Trophoblast cell (in vitro differentiated cells and primary cell): Measurements from ENCODE around the gene PRKN.

ENCODE experiments used
- DNase-seq, 2 donors: peaks; one replicate each; pipeline ENCODE4 v3.0.0-alpha.2; 2016
- H2AFZ ChIP-seq: 2 replicates; pipeline ENCODE4 v1.6.1; 2013; ENCODE audit warnings: low read length, moderate library complexity, mild to moderate bottlenecking; ENCODE audit not compliant: insufficient read depth, poor library complexity
- H2AK5ac ChIP-seq: 2 replicates; pipeline ENCODE4 v1.6.1; 2013; ENCODE audit warnings: mild to moderate bottlenecking, low read length
- H2BK120ac ChIP-seq: 2 replicates; pipeline ENCODE4 v1.6.1; 2013; ENCODE audit warnings: low read length, mild to moderate bottlenecking, moderate library complexity; ENCODE audit not compliant: insufficient read depth, poor library complexity
- H2BK12ac ChIP-seq: 2 replicates; pipeline ENCODE4 v1.6.1; 2013; ENCODE audit warnings: mild to moderate bottlenecking, low read length, moderate library complexity
- H2BK5ac ChIP-seq: 2 replicates; pipeline ENCODE4 v1.6.1; 2013; ENCODE audit warnings: low read length, low read depth, moderate library complexity, mild to moderate bottlenecking; ENCODE audit not compliant: poor library complexity
- H3K14ac ChIP-seq: 2 replicates; pipeline ENCODE4 v1.6.1; 2013; ENCODE audit warnings: mild to moderate bottlenecking, low read length
- H3K18ac ChIP-seq: 2 replicates; pipeline ENCODE4 v1.6.1; 2013; ENCODE audit warnings: mild to moderate bottlenecking, low read length
- H3K23ac ChIP-seq: 2 replicates; pipeline ENCODE4 v1.6.1; 2013; ENCODE audit warnings: low read length
- H3K27ac ChIP-seq: 2 replicates; pipeline ENCODE4 v1.5.1; 2013; ENCODE audit warnings: low read depth, mild to moderate bottlenecking, inconsistent platforms, low read length, moderate library complexity
- H3K27me3 ChIP-seq: 2 replicates; pipeline ENCODE4 v1.6.1; 2013; ENCODE audit warnings: inconsistent platforms, mild to moderate bottlenecking, low read length, moderate library complexity; ENCODE audit not compliant: insufficient read depth
- H3K36me3 ChIP-seq, 2 experiments: 1 replicate in 1 of 2; 2 replicates in 1 of 2; pipeline ENCODE4 v1.6.1; 2013; ENCODE audit warnings: low read length in 2 of 2, mild to moderate bottlenecking in 2 of 2, moderate library complexity in 1 of 2; ENCODE audit not compliant: insufficient read depth in 2 of 2, control insufficient read depth in 1 of 2
- H3K4ac ChIP-seq: 2 replicates; pipeline ENCODE4 v1.6.1; 2013; ENCODE audit warnings: low read depth, mild to moderate bottlenecking, low read length, moderate library complexity
- H3K4me1 ChIP-seq, 2 experiments: 1 replicate in 1 of 2; 2 replicates in 1 of 2; pipeline ENCODE4 v1.6.1; 2013; ENCODE audit warnings: low read length in 2 of 2, mild to moderate bottlenecking in 2 of 2, moderate library complexity in 1 of 2; ENCODE audit not compliant: insufficient read depth in 2 of 2, control insufficient read depth in 1 of 2
- H3K4me2 ChIP-seq: 2 replicates; pipeline ENCODE4 v1.6.1; 2013; ENCODE audit warnings: inconsistent platforms, mild to moderate bottlenecking, low read length, moderate library complexity
- H3K4me3 ChIP-seq: 2 replicates; pipeline ENCODE4 v1.5.1; 2013; ENCODE audit warnings: mild to moderate bottlenecking, low read depth, low read length, inconsistent platforms
- H3K79me1 ChIP-seq: one replicate; pipeline ENCODE4 v1.6.1; 2013; ENCODE audit warnings: low read length
- H3K79me2 ChIP-seq: 2 replicates; pipeline ENCODE4 v1.6.1; 2013; ENCODE audit warnings: low read length, mild to moderate bottlenecking; ENCODE audit not compliant: control insufficient read depth, insufficient read depth, poor library complexity
- H3K9ac ChIP-seq: 2 replicates; pipeline ENCODE4 v1.6.1; 2013; ENCODE audit warnings: mild to moderate bottlenecking, low read length
- H3K9me3 ChIP-seq: 2 replicates; pipeline ENCODE4 v1.6.1; 2013; ENCODE audit warnings: low read depth, mild to moderate bottlenecking, control low read depth, inconsistent platforms, low read length; ENCODE audit not compliant: insufficient read depth
- H4K12ac ChIP-seq: 2 replicates; pipeline ENCODE4 v1.6.1; 2013; ENCODE audit warnings: low read depth, mild to moderate bottlenecking, low read length, moderate library complexity
- H4K8ac ChIP-seq: 2 replicates; pipeline ENCODE4 v1.6.1; 2013; ENCODE audit warnings: low read depth, mild to moderate bottlenecking, low read length, moderate library complexity
- H4K91ac ChIP-seq: one replicate; pipeline ENCODE4 v1.6.1; 2013; ENCODE audit warnings: low read depth, mild to moderate bottlenecking, low read length, moderate library complexity
- WGBS: extraction: QIAGEN DNeasy Blood & Tissue Kit; methylation state at CpG from one replicate; pipeline ENCODE4 v1.1.7; 2013; ENCODE audit warnings: missing lambda C conversion rate; ENCODE audit not compliant: insufficient read length, insufficient coverage; ENCODE audit errors: extremely low coverage; 5-methylcytosine and 5-hydroxymethylcytosine counted together

The PRKN gene

GRCh38 chr6:162441991-162442390, 285.6 kb downstream of the PRKN start:
- H4K91ac ChIP-seq, result no peak overlapping the region
- H2BK120ac ChIP-seq, result no peak overlapping the region
- H2AK5ac ChIP-seq, result no peak overlapping the region
- H2BK12ac ChIP-seq, result no peak overlapping the region
- H3K36me3 ChIP-seq, result no peaks in the 10 kb centered on the region
- H3K9me3 ChIP-seq, result no peaks in the 10 kb centered on the region
- no peak overlapping the region for H3K14ac ChIP-seq
- H2AFZ ChIP-seq, result no peak overlapping the region
- no peak overlapping the region for H3K4ac ChIP-seq
- no peak overlapping the region for H3K27ac ChIP-seq
- H3K27me3 ChIP-seq, result no peaks in the 10 kb centered on the region
- no peaks in the 10 kb centered on the region for H3K79me1 ChIP-seq
- H3K23ac ChIP-seq, result no peak overlapping the region
- H4K12ac ChIP-seq, result no peak overlapping the region
- no peak for DNase-seq
- no peaks in the 10 kb centered on the region for H3K4me1 ChIP-seq
- no peak overlapping the region for H3K9ac ChIP-seq
- H3K4me3 ChIP-seq, result no peak overlapping the region
- no peak overlapping the region for H2BK5ac ChIP-seq
- WGBS, result no CpG with 5 or more reads among the region's 5 CpGs
- no peaks in the 10 kb centered on the region for H3K79me2 ChIP-seq
- no peak overlapping the region for H3K18ac ChIP-seq
- H4K8ac ChIP-seq, result no peak overlapping the region
- H3K4me2 ChIP-seq, result no peak overlapping the region

- Histone ChIP-seq H3K23ac (no peak overlapping the region), H4K8ac (no peak overlapping the region), H2BK120ac (no peak overlapping the region), H3K18ac (no peak overlapping the region), H3K9me3 (no peaks in the 10 kb centered on the region), H3K27me3 (no peaks in the 10 kb centered on the region), H3K14ac (no peak overlapping the region), H3K27ac (no peak overlapping the region), H2AK5ac (no peak overlapping the region), H4K12ac (no peak overlapping the region), H3K4me3 (no peak overlapping the region), H2BK12ac (no peak overlapping the region), H3K4me1 (no peaks in the 10 kb centered on the region), H3K4me2 (no peak overlapping the region), H2AFZ (no peak overlapping the region), H3K36me3 (no peaks in the 10 kb centered on the region), H2BK5ac (no peak overlapping the region), H4K91ac (no peak overlapping the region), H3K79me2 (no peaks in the 10 kb centered on the region), H3K79me1 (no peaks in the 10 kb centered on the region), H3K4ac (no peak overlapping the region), H3K9ac (no peak overlapping the region)
- no peak for DNase-seq
- WGBS, result no CpG with 5 or more reads among the region's 2 CpGs
Measured at GRCh38 chr6:162438980-162439379, 288.6 kb downstream of the PRKN start.

GRCh38 chr6:162435071-162435470, 292.5 kb downstream of the PRKN start:
- H4K8ac ChIP-seq, result no peak overlapping the region
- no peak overlapping the region for H3K4me3 ChIP-seq
- no peak overlapping the region for H3K23ac ChIP-seq
- H4K91ac ChIP-seq, result no peak overlapping the region
- no peak overlapping the region for H2BK5ac ChIP-seq
- no peaks in the 10 kb centered on the region for H3K4me1 ChIP-seq
- no peak overlapping the region for H3K4me2 ChIP-seq
- no peak overlapping the region for H2BK12ac ChIP-seq
- no peaks in the 10 kb centered on the region for H3K27me3 ChIP-seq
- H4K12ac ChIP-seq, result no peak overlapping the region
- H2AFZ ChIP-seq, result no peak overlapping the region
- no peak for DNase-seq
- H3K79me2 ChIP-seq, result no peaks in the 10 kb centered on the region
- H3K9me3 ChIP-seq, result no peaks in the 10 kb centered on the region
- no peak overlapping the region for H2BK120ac ChIP-seq
- H3K9ac ChIP-seq, result no peak overlapping the region
- no peak overlapping the region for H3K14ac ChIP-seq
- H3K79me1 ChIP-seq, result no peaks in the 10 kb centered on the region
- no peaks in the 10 kb centered on the region for H3K36me3 ChIP-seq
- no peak overlapping the region for H3K4ac ChIP-seq
- no peak overlapping the region for H3K18ac ChIP-seq
- no peak overlapping the region for H3K27ac ChIP-seq
- no peak overlapping the region for H2AK5ac ChIP-seq

GRCh38 chr6:162421004-162421403, 306.6 kb downstream of the PRKN start:
- H3K4me1 ChIP-seq, result no peaks in the 10 kb centered on the region
- H2AFZ ChIP-seq, result no peak overlapping the region
- H3K18ac ChIP-seq, result no peak overlapping the region
- H3K23ac ChIP-seq, result no peak overlapping the region
- no peak overlapping the region for H2BK120ac ChIP-seq
- no peak overlapping the region for H3K4ac ChIP-seq
- H3K9me3 ChIP-seq, result no peaks in the 10 kb centered on the region
- H4K8ac ChIP-seq, result no peak overlapping the region
- H3K14ac ChIP-seq, result no peak overlapping the region
- DNase-seq, result no peak
- no peaks in the 10 kb centered on the region for H3K27me3 ChIP-seq
- H3K27ac ChIP-seq, result no peak overlapping the region
- H3K79me2 ChIP-seq, result no peaks in the 10 kb centered on the region
- no peaks in the 10 kb centered on the region for H3K79me1 ChIP-seq
- no peak overlapping the region for H3K9ac ChIP-seq
- no peak overlapping the region for H3K4me2 ChIP-seq
- no CpG with 5 or more reads among the region's 4 CpGs for WGBS
- no peaks in the 10 kb centered on the region for H3K36me3 ChIP-seq
- no peak overlapping the region for H4K12ac ChIP-seq
- no peak overlapping the region for H2BK5ac ChIP-seq
- H2AK5ac ChIP-seq, result no peak overlapping the region
- H4K91ac ChIP-seq, result no peak overlapping the region
- no peak overlapping the region for H2BK12ac ChIP-seq
- H3K4me3 ChIP-seq, result no peak overlapping the region
